Transverse colon (tissue), 4 donors: ENCODE data around the gene FTCD. TPM values are rescaled to one million over a fixed set of nuclear protein-coding genes. Genes with fewer than 3 reads are reported as not detected.
A peak's percentile ranks its signal among the peaks of the same experiment; 100 is the strongest.
"Not testable (repeated sequence)": the region's sequence is repeated elsewhere in the genome, so short reads cannot be mapped to it uniquely, and the experiment has no call there.

Experiments
- DNase-seq: peaks from one replicate; pipeline ENCODE4 v3.0.0-alpha.2; 2019
- H3K27ac ChIP-seq, 4 donors: fragments of 200-600 bp; sonication (generic); 2 replicates each; pipeline ENCODE4 v1.5.1; 2016 to 2018; ENCODE audit warnings: inconsistent platforms in 4 of 4
- H3K27me3 ChIP-seq: fragments of 200-600 bp; sonication (generic); 2 replicates; pipeline ENCODE4 v1.5.1; 2017; ENCODE audit warnings: inconsistent platforms
- H3K36me3 ChIP-seq, 4 donors: fragments of 200-600 bp; sonication (generic); 2 replicates each; pipeline ENCODE4 v1.5.1; 2017 to 2019; ENCODE audit warnings: inconsistent platforms in 4 of 4
- H3K4me1 ChIP-seq, 4 donors: fragments of 200-600 bp; sonication (generic); 2 replicates each; pipeline ENCODE4 v1.5.1; 2017 to 2020; ENCODE audit warnings: inconsistent platforms in 4 of 4
- H3K4me3 ChIP-seq, 4 donors: fragments of 200-600 bp; sonication (generic); 1 replicate in 1 of 4; 2 replicates in 3 of 4; pipeline versions ENCODE4 v1.5.1 to v1.6.1; 2017 to 2019; ENCODE audit warnings: inconsistent platforms in 4 of 4
- H3K9me3 ChIP-seq, 2 donors: fragments of 200-600 bp; sonication (generic); 2 replicates each; pipeline ENCODE4 v1.5.1; 2017 to 2019; ENCODE audit warnings: inconsistent platforms in 2 of 2
- EP300 ChIP-seq: sonication (generic); formaldehyde crosslinking; IDR thresholded peaks from one replicate; pipeline ENCODE4 v1.6.1; 2017; ENCODE audit warnings: antibody characterized with exemption, low read depth
- POLR2A ChIP-seq: fragments of 450-650 bp; IDR thresholded peaks from one replicate; pipeline ENCODE4 v1.6.1; 2016; ENCODE audit warnings: antibody characterized with exemption, mild to moderate bottlenecking, moderate library complexity
- POLR2AphosphoS5 ChIP-seq, 3 donors: sonication (generic); formaldehyde crosslinking; IDR thresholded peaks; one replicate each; pipeline ENCODE4 v1.6.1; 2016; ENCODE audit warnings: antibody characterized with exemption in 3 of 3
- WGBS, 2 donors: methylation state at CpG; one replicate each; pipeline ENCODE4 v1.1.5; 2018; ENCODE audit warnings: low coverage in 1 of 2; 5-methylcytosine and 5-hydroxymethylcytosine counted together
- in situ Hi-C, 4 donors: fragments of 200-750 bp; cut with MboI; loops; one replicate each; pipeline versions ENCODE4 v1.15.0 to v1.15.1; 2017; ENCODE audit warnings: low sequenced_read_pairs in 3 of 4, low pct_ligation_motif_present in 1 of 4, low pct_unique_long_range_greater_than_20kb in 1 of 4
- intact Hi-C: fragments of 100-400 bp; cut with DNase I; formaldehyde crosslinking; loops from one replicate; pipeline ENCODE4 v1.15.1; 2023; ENCODE audit warnings: low total_unique reads
- total RNA-seq, 4 donors: library from RNA; depleted of rRNA; stranded (reverse); fragments of >200 nt; gene quantifications; one replicate each; pipeline ENCODE4 v1.1.0, GENCODE V29; 2016
- TF ChIP-seq, protein P1 (sequence below), 5 experiments: fragments of 200-600 bp in 3 of 5; fragments of 450-650 bp in 2 of 5; sonication (generic) in 3 of 5; IDR thresholded peaks; 1 replicate in 2 of 5; 2 replicates in 3 of 5; pipeline ENCODE4 v1.5.1; 2016 to 2017; ENCODE audit warnings: antibody characterized with exemption in 5 of 5, inconsistent platforms in 3 of 5, mild to moderate bottlenecking in 2 of 5, moderate library complexity in 1 of 5

The FTCD gene
- total RNA-seq, 4 donors from 2014 or later = not detected

DNA sequence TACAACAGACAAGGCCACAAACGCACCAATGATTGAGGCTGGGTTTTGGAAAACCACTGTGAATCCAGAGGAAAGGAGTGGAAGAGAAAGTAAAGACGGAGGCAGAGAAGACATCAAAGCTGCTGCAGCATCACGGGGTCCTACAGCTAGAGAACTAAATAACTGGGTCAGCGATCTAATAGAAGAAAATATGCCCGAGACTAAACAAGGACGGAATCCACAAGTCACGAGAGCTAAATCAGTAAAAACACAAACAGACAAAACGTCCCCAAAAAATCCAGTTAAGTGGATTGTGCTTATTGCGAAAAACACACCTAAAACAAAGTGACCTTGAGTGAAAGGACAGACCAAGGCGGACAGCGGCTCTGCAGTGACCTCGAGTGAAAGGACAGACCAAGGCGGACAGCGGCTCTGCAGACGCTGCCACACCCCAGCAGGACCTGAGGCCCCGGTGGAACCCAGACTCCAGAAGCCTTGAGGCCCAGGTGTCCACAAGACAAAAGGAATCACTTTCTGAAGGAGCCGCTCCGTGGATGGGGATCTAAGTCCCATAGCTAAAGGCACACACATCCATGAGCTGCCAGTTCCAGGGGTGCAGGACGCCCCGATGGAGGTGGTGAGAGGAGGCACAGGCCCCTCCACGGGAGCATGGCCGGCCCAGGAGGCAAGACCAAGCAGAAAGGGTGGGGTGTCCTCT is 6.0 kb downstream of the FTCD start:
- Histone ChIP-seq H3K4me1 (peaks cover 8 to 11% (median 11%) of the 10 kb centered on the region in 4 donors), H3K36me3 (no peaks in the 10 kb centered on the region), H3K9me3 (no peaks in the 10 kb centered on the region), H3K27ac (no peak overlapping the region), H3K4me3 (no peak overlapping the region), H3K27me3 (no peaks in the 10 kb centered on the region)
- no peak for TF ChIP-seq EP300
- TF ChIP-seq POLR2AphosphoS5 (IDR thresholded peaks at IDR 0.05) = no peak
- WGBS, 2 donors = 83 to 84% methylated on average over 10 to 22 of the region's 22 CpGs
- DNase-seq = no peak
- in situ Hi-C loops (no loop called here), intact Hi-C loops (no loop called here)

DNA sequence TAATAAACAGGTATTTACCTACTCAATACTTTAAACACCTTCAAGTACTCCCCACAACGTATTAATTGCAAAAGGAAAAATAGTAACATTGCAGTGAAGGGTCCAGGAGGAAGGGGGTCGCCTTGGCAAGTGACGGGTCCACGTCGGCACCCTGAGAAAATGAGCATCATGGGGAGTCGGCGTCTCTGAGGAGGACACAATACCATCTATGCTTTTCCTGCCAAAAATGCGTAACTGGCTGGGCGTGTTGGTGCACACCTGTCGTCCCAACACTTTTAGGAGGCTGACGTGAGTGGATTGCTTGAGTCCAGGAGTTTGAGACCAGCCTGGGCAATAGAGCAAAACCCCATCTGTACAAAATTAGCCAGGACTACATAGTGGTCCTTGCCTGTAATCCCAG is 7.3 kb downstream of the FTCD start:
- in situ Hi-C loops = no loop called here
- H3K36me3 ChIP-seq = no peaks in the 10 kb centered on the region
- no peaks in the 10 kb centered on the region for H3K9me3 ChIP-seq
- no peak overlapping the region for H3K27ac ChIP-seq
- no peak for TF ChIP-seq EP300
- TF ChIP-seq, protein P1, sequence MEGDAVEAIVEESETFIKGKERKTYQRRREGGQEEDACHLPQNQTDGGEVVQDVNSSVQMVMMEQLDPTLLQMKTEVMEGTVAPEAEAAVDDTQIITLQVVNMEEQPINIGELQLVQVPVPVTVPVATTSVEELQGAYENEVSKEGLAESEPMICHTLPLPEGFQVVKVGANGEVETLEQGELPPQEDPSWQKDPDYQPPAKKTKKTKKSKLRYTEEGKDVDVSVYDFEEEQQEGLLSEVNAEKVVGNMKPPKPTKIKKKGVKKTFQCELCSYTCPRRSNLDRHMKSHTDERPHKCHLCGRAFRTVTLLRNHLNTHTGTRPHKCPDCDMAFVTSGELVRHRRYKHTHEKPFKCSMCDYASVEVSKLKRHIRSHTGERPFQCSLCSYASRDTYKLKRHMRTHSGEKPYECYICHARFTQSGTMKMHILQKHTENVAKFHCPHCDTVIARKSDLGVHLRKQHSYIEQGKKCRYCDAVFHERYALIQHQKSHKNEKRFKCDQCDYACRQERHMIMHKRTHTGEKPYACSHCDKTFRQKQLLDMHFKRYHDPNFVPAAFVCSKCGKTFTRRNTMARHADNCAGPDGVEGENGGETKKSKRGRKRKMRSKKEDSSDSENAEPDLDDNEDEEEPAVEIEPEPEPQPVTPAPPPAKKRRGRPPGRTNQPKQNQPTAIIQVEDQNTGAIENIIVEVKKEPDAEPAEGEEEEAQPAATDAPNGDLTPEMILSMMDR (IDR thresholded peaks at IDR 0.05) = no peak
- TF ChIP-seq POLR2AphosphoS5 (IDR thresholded peaks at IDR 0.05) = no peak
- TF ChIP-seq POLR2A = no peak
- H3K27me3 ChIP-seq = no peaks in the 10 kb centered on the region
- no peak overlapping the region for H3K4me3 ChIP-seq
- 87 to 100% methylated on average over 4 to 11 of the region's 11 CpGs for WGBS, 2 donors
- intact Hi-C loops = no loop called here
- H3K4me1 ChIP-seq = peaks cover 4 to 11% (median 10%) of the 10 kb centered on the region in 4 donors
- no peak for DNase-seq

DNA sequence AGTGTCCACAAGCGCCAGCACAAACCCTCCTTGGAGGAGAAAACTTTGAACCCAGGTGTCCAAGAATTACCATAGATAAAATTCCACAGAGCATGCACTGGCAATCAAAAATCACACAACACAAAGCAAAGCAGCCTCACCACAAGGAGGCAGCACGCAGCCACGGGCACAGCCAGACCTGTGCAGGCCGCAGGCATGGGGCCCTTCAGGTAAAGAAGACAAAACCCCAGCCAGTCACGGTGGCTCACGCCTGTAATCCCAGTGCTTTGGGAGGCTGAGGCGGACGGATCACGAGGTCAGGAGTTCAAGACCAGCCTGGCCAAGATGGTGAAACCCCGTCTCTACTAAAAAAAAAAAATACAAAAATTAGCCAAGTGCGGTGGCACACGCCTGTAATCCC is 8.0 kb downstream of the FTCD start:
- H3K36me3 ChIP-seq, H3K9me3 ChIP-seq, intact Hi-C loops, in situ Hi-C loops, H3K27ac ChIP-seq, H3K27me3 ChIP-seq, H3K4me1 ChIP-seq, H3K4me3 ChIP-seq: not testable (repeated sequence)
- 57 to 58% methylated on average over 5 to 12 of the region's 12 CpGs for WGBS, 2 donors
- peak; percentile 66 for DNase-seq
- TF ChIP-seq, protein P1 (IDR thresholded peaks at IDR 0.05) = peak; percentile 27 to 53 (median 43)

DNA sequence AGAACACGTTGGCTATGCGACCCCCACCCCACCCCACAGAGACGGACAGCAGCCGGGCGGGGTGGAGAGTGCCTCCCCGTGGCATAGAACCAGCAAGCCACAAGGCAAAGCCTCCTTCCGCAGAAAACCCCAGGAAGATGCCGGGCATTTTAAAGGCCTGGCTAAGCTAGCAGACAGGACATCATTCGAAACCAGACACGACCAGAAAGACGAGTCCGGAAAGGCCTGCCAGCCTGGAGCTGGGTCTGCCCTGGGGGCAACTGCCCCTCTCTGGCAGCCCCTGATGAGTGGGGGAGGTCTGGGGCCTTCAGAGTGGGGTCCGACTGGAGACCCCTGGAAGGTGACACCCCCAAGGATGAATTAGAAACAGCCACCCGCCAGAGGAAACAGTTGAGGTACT is 8.5 kb downstream of the FTCD start:
- no peak for DNase-seq
- H3K36me3 ChIP-seq = no peaks in the 10 kb centered on the region
- H3K27ac ChIP-seq = no peak overlapping the region
- in situ Hi-C loops (no loop called here), intact Hi-C loops (no loop called here)
- no peak overlapping the region for H3K4me3 ChIP-seq
- TF ChIP-seq POLR2AphosphoS5 (IDR thresholded peaks at IDR 0.05) = no peak
- TF ChIP-seq, protein P1 (IDR thresholded peaks at IDR 0.05) = no peak
- no peak for TF ChIP-seq EP300
- no peak for TF ChIP-seq POLR2A
- peaks cover 0 to 8% (median 6%) of the 10 kb centered on the region in 4 donors for H3K4me1 ChIP-seq
- no peaks in the 10 kb centered on the region for H3K27me3 ChIP-seq
- H3K9me3 ChIP-seq = no peaks in the 10 kb centered on the region
- WGBS, 2 donors = 63% methylated on average over 14 of the region's 14 CpGs; no CpG with 5 or more reads in 1 of the 2 donors
